Endothelial cell of umbilical vein (primary cell): ENCODE measurements around the gene CLDN5. TPM values are rescaled to one million over a fixed set of nuclear protein-coding genes. Genes with fewer than 3 reads are reported as not detected.

ENCODE experiments used
- BruUV-seq: library from RNA; stranded (reverse); fragments of 400-500 nt; replicated peaks from 2 replicates; lab custom pipeline; 2021; lab: Mats Ljungman, UMichigan
- CTCF ChIA-PET: fragments of 300-600, 350-600 bp; sonication (Branson Sonifier 250); formaldehyde crosslinking; loops from one replicate; lab custom pipeline; 2021; ENCODE audit warnings: antibody characterized with exemption, inconsistent platforms; lab: Charles Lee
- POLR2A ChIA-PET: fragments of 300-600, 350-600 bp; sonication (Branson Sonifier 250); formaldehyde crosslinking; loops from one replicate; lab custom pipeline; 2021; ENCODE audit warnings: antibody characterized with exemption, inconsistent platforms; lab: Charles Lee
- DNase-seq: peaks from one replicate; pipeline ENCODE4 v3.0.0-alpha.2; 2011; ENCODE audit warnings: low read depth, low spot score
- FAIRE-seq: peaks from 2 replicates; lab custom pipeline; 2011; peaks lifted over from hg19 to GRCh38; lab: Jason Lieb, UNC
- H2AFZ ChIP-seq: 2 replicates; pipeline ENCODE4 v1.6.0; 2012; ENCODE audit warnings: low read depth, low read length, control low read depth, inconsistent platforms
- H3K27ac ChIP-seq: 2 replicates; pipeline ENCODE4 v1.5.1; 2011; ENCODE audit warnings: low read depth, mild to moderate bottlenecking, control low read depth, low read length, moderate library complexity; ENCODE audit not compliant: insufficient read depth
- H3K27me3 ChIP-seq, 2 experiments: 2 replicates each; pipeline versions ENCODE4 v1.6.0 to v1.6.1; 2011; ENCODE audit warnings: low read length in 2 of 2, mixed read lengths in 1 of 2; ENCODE audit not compliant: control insufficient read depth in 2 of 2, insufficient read depth in 2 of 2
- H3K36me3 ChIP-seq, 2 experiments: 2 replicates in 1 of 2; 3 replicates in 1 of 2; pipeline ENCODE4 v1.5.1; 2011; ENCODE audit warnings: low read length in 2 of 2, mild to moderate bottlenecking in 1 of 2, moderate library complexity in 1 of 2; ENCODE audit not compliant: control insufficient read depth in 2 of 2, insufficient read depth in 2 of 2; ENCODE audit errors: extremely low read depth in 1 of 2
- H3K4me1 ChIP-seq: 3 replicates; pipeline ENCODE4 v1.5.1; 2011; ENCODE audit warnings: mild to moderate bottlenecking, low read length; ENCODE audit not compliant: control insufficient read depth, insufficient read depth; ENCODE audit errors: extremely low read depth
- H3K4me2 ChIP-seq: 2 replicates; pipeline ENCODE4 v1.6.1; 2011; ENCODE audit warnings: low read length, control low read depth, mixed read lengths; ENCODE audit not compliant: insufficient read depth
- H3K4me3 ChIP-seq, 3 experiments: fragments of 200-600 bp in 1 of 3; sonication (generic), shearing (Covaris generic) in 1 of 3; replicated peaks in 1 of 3; 2 replicates each; pipeline ENCODE4 v1.5.1; 2011 to 2016; ENCODE audit warnings: control low read depth in 3 of 3, low read length in 3 of 3, mild to moderate bottlenecking in 2 of 3, inconsistent platforms in 1 of 3, low read depth in 1 of 3, moderate library complexity in 1 of 3; ENCODE audit not compliant: insufficient read depth in 1 of 3
- H3K79me2 ChIP-seq: 2 replicates; pipeline ENCODE4 v1.6.0; 2012; ENCODE audit warnings: low read length, inconsistent platforms; ENCODE audit not compliant: control insufficient read depth, insufficient read depth
- H3K9ac ChIP-seq: replicated peaks from 2 replicates; pipeline ENCODE3; 2011; ENCODE audit warnings: low read length, control low read depth; ENCODE audit not compliant: insufficient read depth; ENCODE audit errors: extremely low read depth
- H3K9me1 ChIP-seq: replicated peaks from 3 replicates; pipeline ENCODE4 v1.6.0; 2011; ENCODE audit warnings: mild to moderate bottlenecking, low read length; ENCODE audit not compliant: control insufficient read depth, insufficient read depth; ENCODE audit errors: extremely low read depth
- H3K9me3 ChIP-seq: replicated peaks from 2 replicates; pipeline ENCODE4 v1.5.1; 2012; ENCODE audit warnings: low read length, inconsistent platforms; ENCODE audit not compliant: control insufficient read depth, insufficient read depth
- H4K20me1 ChIP-seq: replicated peaks from 2 replicates; pipeline ENCODE3; 2011; ENCODE audit warnings: mild to moderate bottlenecking, low read length; ENCODE audit not compliant: control insufficient read depth, insufficient read depth; ENCODE audit errors: extremely low read depth
- EZH2 ChIP-seq: IDR thresholded peaks from 2 replicates; pipeline ENCODE4 v1.6.1; 2012; ENCODE audit warnings: borderline replicate concordance, low read depth, mild to moderate bottlenecking, moderate library complexity, low read length, inconsistent platforms; ENCODE audit not compliant: severe bottlenecking
- FOS ChIP-seq: IDR thresholded peaks from 2 replicates; pipeline ENCODE4 v1.6.1; 2011; ENCODE audit warnings: mild to moderate bottlenecking, low read length, moderate library complexity, borderline replicate concordance; ENCODE audit not compliant: insufficient read depth
- GATA2 ChIP-seq: IDR thresholded peaks from 2 replicates; pipeline ENCODE4 v1.7.0; 2011; ENCODE audit warnings: low read depth, mild to moderate bottlenecking, moderate library complexity, mixed read lengths, low read length; ENCODE audit not compliant: insufficient read length, insufficient read depth
- JUN ChIP-seq: IDR thresholded peaks from 2 replicates; pipeline ENCODE4 v1.6.1; 2011; ENCODE audit warnings: borderline replicate concordance, low read depth; ENCODE audit not compliant: insufficient read length, insufficient read depth
- MYC ChIP-seq: IDR thresholded peaks from one replicate; pipeline ENCODE4 v1.6.1; 2011; ENCODE audit warnings: mild to moderate bottlenecking, low read depth, low read length
- POLR2A ChIP-seq: IDR thresholded peaks from 2 replicates; pipeline ENCODE4 v1.6.1; 2012; ENCODE audit warnings: low read depth, mild to moderate bottlenecking, control low read depth, low read length
- POLR2AphosphoS5 ChIP-seq: IDR thresholded peaks from 2 replicates; pipeline ENCODE4 v1.6.1; 2012; ENCODE audit warnings: low read depth, mild to moderate bottlenecking, control low read depth, low read length, moderate library complexity; ENCODE audit not compliant: insufficient read depth
- dilution Hi-C: fragments of 300-500 bp; cut with MboI; formaldehyde crosslinking; loops from one replicate; pipeline ENCODE4 v1.15.0; 2019; ENCODE audit warnings: low sequenced_read_pairs; ENCODE audit not compliant: extremely low pct_ligation_motif_present
- intact Hi-C: fragments of 100-400 bp; cut with micrococcal nuclease; formaldehyde crosslinking; loops from one replicate; pipeline ENCODE4 v1.10.0; 2022
- polyA plus RNA-seq, 4 experiments: library from polyadenylated mRNA; depleted of rRNA in 3 of 4; stranded (reverse) in 3 of 4; unstranded in 1 of 4; fragments of >200 nt; gene quantifications; 2 replicates each; pipeline versions ENCODE4 v1.2.1 to v1.2.3, GENCODE V29; 2011 to 2012; ENCODE audit warnings: missing spikeins in 1 of 4
- total RNA-seq: library from RNA; stranded (reverse); gene quantifications from 2 replicates; pipeline ENCODE4 v1.2.3, GENCODE V29; 2021
- TF ChIP-seq, protein P1 (sequence below), 2 donors: IDR thresholded peaks; 1 replicate in 1 of 2; 2 replicates in 1 of 2; pipeline ENCODE4 v1.5.1; 2011; ENCODE audit warnings: low read length in 2 of 2, mild to moderate bottlenecking in 2 of 2, moderate library complexity in 2 of 2, control low read depth in 1 of 2, inconsistent platforms in 1 of 2, low read depth in 1 of 2; ENCODE audit not compliant: insufficient read depth in 1 of 2; ENCODE audit errors: extremely low read depth in 1 of 2
- TF ChIP-seq, protein P2 (sequence below): IDR thresholded peaks from 2 replicates; pipeline ENCODE4 v1.6.1; 2011; ENCODE audit not compliant: insufficient read depth, insufficient read length

The CLDN5 gene
- total and polyA plus RNA-seq, 2 donors (not counting 3 experiments of a cell fraction or from before 2014, with no cell fraction given): 198 to 252 TPM

- H3K9me1 ChIP-seq: no peaks in the 10 kb centered on the region
- no peak overlapping the region for H3K4me3 ChIP-seq
- POLR2A ChIA-PET: no interaction called here
- no peaks in the 10 kb centered on the region for H3K36me3 ChIP-seq
- CTCF ChIA-PET: interaction anchor here (1.0 to 1.4 kb wide), 2 partner anchors 12 to 18 kb away, joined by 3 to 5 read pairs; no protein-coding TSS in a partner anchor
- no peak overlapping the region for H3K9ac ChIP-seq
- dilution Hi-C loops: no loop called here
- no peaks in the 10 kb centered on the region for H3K9me3 ChIP-seq
- H2AFZ ChIP-seq: no peak overlapping the region
- H3K27ac ChIP-seq: no peak overlapping the region
- TF ChIP-seq MYC (no peak), JUN (no peak)
- H3K27me3 ChIP-seq: no peaks in the 10 kb centered on the region
- FAIRE-seq (no peak), DNase-seq (no peak)
- H3K4me1 ChIP-seq: no peaks in the 10 kb centered on the region
- BruUV-seq: no TSS peak
- intact Hi-C loops: no loop called here
- H3K4me2 ChIP-seq: no peak overlapping the region
- no peaks in the 10 kb centered on the region for H4K20me1 ChIP-seq
- no peaks in the 10 kb centered on the region for H3K79me2 ChIP-seq
These were observed 16.0 kb downstream of the CLDN5 start for GRCh38 chr22:19508024-19508776.

GRCh38 chr22:19507534-19507861 is 16.7 kb downstream of the CLDN5 start:
- H4K20me1 ChIP-seq: no peaks in the 10 kb centered on the region
- H2AFZ ChIP-seq: no peak overlapping the region
- CTCF ChIA-PET: interaction anchor here (1.0 to 1.4 kb wide), 2 partner anchors 11 to 17 kb away, joined by 3 to 5 read pairs; no protein-coding TSS in a partner anchor
- no peak overlapping the region for H3K27ac ChIP-seq
- H3K4me1 ChIP-seq: no peaks in the 10 kb centered on the region
- POLR2A ChIA-PET: no interaction called here
- DNase-seq: no peak
- no peaks in the 10 kb centered on the region for H3K36me3 ChIP-seq
- H3K9me1 ChIP-seq: no peaks in the 10 kb centered on the region
- intact Hi-C loops: no loop called here
- no peak overlapping the region for H3K4me3 ChIP-seq
- H3K4me2 ChIP-seq: no peak overlapping the region
- no peaks in the 10 kb centered on the region for H3K79me2 ChIP-seq
- FAIRE-seq: no peak
- dilution Hi-C loops: no loop called here
- TF ChIP-seq GATA2 (no peak), FOS (no peak), MYC (no peak), POLR2A (no peak), POLR2AphosphoS5 (no peak), JUN (no peak), EZH2 (no peak)
- TF ChIP-seq, protein P1, sequence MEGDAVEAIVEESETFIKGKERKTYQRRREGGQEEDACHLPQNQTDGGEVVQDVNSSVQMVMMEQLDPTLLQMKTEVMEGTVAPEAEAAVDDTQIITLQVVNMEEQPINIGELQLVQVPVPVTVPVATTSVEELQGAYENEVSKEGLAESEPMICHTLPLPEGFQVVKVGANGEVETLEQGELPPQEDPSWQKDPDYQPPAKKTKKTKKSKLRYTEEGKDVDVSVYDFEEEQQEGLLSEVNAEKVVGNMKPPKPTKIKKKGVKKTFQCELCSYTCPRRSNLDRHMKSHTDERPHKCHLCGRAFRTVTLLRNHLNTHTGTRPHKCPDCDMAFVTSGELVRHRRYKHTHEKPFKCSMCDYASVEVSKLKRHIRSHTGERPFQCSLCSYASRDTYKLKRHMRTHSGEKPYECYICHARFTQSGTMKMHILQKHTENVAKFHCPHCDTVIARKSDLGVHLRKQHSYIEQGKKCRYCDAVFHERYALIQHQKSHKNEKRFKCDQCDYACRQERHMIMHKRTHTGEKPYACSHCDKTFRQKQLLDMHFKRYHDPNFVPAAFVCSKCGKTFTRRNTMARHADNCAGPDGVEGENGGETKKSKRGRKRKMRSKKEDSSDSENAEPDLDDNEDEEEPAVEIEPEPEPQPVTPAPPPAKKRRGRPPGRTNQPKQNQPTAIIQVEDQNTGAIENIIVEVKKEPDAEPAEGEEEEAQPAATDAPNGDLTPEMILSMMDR (IDR thresholded peaks at IDR 0.05; ENCODE audit: extremely low read depth in 1 of 2, insufficient read depth in 1 of 2, low read depth in 1 of 2, low read length in 2 of 2): no peak
- TF ChIP-seq, protein P2, sequence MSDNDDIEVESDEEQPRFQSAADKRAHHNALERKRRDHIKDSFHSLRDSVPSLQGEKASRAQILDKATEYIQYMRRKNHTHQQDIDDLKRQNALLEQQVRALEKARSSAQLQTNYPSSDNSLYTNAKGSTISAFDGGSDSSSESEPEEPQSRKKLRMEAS: no peak
- H3K9ac ChIP-seq: no peak overlapping the region
- BruUV-seq: no TSS peak
- no peaks in the 10 kb centered on the region for H3K27me3 ChIP-seq
- H3K9me3 ChIP-seq: no peaks in the 10 kb centered on the region
